Neuronal stem cell (in vitro differentiated cells): ENCODE measurements around the gene LRRC51.

ENCODE experiments used
- DNase-seq: peaks from one replicate; pipeline ENCODE4 v3.0.0-alpha.2; 2013; ENCODE audit warnings: low spot score
- H2AFZ ChIP-seq: one replicate; pipeline ENCODE4 v1.6.1; 2013; ENCODE audit warnings: mild to moderate bottlenecking, low read length, inconsistent platforms
- H2AK5ac ChIP-seq: 2 replicates; pipeline ENCODE4 v1.6.1; 2013; ENCODE audit warnings: low read depth, mild to moderate bottlenecking, inconsistent platforms, low read length, moderate library complexity, mixed read lengths
- H2BK120ac ChIP-seq: 2 replicates; pipeline ENCODE4 v1.6.1; 2013; ENCODE audit warnings: low read depth, mild to moderate bottlenecking, inconsistent platforms, low read length, moderate library complexity, mixed read lengths
- H2BK12ac ChIP-seq: one replicate; pipeline ENCODE4 v1.6.1; 2013; ENCODE audit warnings: low read length, inconsistent platforms
- H2BK15ac ChIP-seq: 2 replicates; pipeline ENCODE4 v1.6.1; 2013; ENCODE audit warnings: mild to moderate bottlenecking, low read length, inconsistent platforms, mixed read lengths
- H2BK5ac ChIP-seq: one replicate; pipeline ENCODE4 v1.6.1; 2013; ENCODE audit warnings: inconsistent platforms, mild to moderate bottlenecking, low read length, moderate library complexity
- H3K14ac ChIP-seq: one replicate; pipeline ENCODE4 v1.6.1; 2013; ENCODE audit warnings: low read length, inconsistent platforms
- H3K18ac ChIP-seq: 2 replicates; pipeline ENCODE4 v1.6.1; 2013; ENCODE audit warnings: low read length, inconsistent platforms
- H3K23ac ChIP-seq: 2 replicates; pipeline ENCODE4 v1.6.1; 2013; ENCODE audit warnings: low read depth, mild to moderate bottlenecking, mixed read lengths, low read length, inconsistent platforms; ENCODE audit not compliant: poor library complexity
- H3K27ac ChIP-seq: replicated peaks from 3 replicates; pipeline ENCODE4 v1.5.1; 2013; ENCODE audit warnings: low read length, inconsistent platforms
- H3K27me3 ChIP-seq, 3 experiments: 2 replicates each; pipeline ENCODE4 v1.6.1; 2013; ENCODE audit warnings: low read length in 3 of 3, mild to moderate bottlenecking in 2 of 3, inconsistent platforms in 1 of 3, low read depth in 1 of 3, mixed read lengths in 1 of 3, moderate library complexity in 1 of 3; ENCODE audit not compliant: control insufficient read depth in 3 of 3, insufficient read depth in 3 of 3
- H3K36me3 ChIP-seq, 2 donors: replicated peaks in 1 of 2; 2 replicates each; pipeline ENCODE4 v1.6.1; 2013; ENCODE audit warnings: low read length in 2 of 2; ENCODE audit not compliant: control insufficient read depth in 2 of 2, insufficient read depth in 2 of 2
- H3K4ac ChIP-seq: 2 replicates; pipeline ENCODE4 v1.6.1; 2013; ENCODE audit warnings: inconsistent platforms, mild to moderate bottlenecking, low read length, moderate library complexity
- H3K4me1 ChIP-seq, 2 donors: 1 replicate in 1 of 2; 2 replicates in 1 of 2; pipeline ENCODE4 v1.6.1; 2013; ENCODE audit warnings: low read length in 2 of 2, low read depth in 1 of 2; ENCODE audit not compliant: control insufficient read depth in 2 of 2, insufficient read depth in 1 of 2
- H3K4me2 ChIP-seq: one replicate; pipeline ENCODE4 v1.6.1; 2013; ENCODE audit warnings: mild to moderate bottlenecking, low read length, inconsistent platforms; ENCODE audit not compliant: insufficient read depth, poor library complexity, severe bottlenecking
- H3K4me3 ChIP-seq, 2 donors: 2 replicates each; pipeline ENCODE4 v1.5.1; 2013; ENCODE audit warnings: low read length in 2 of 2, mild to moderate bottlenecking in 2 of 2, inconsistent platforms in 1 of 2, moderate library complexity in 1 of 2
- H3K79me1 ChIP-seq: one replicate; pipeline ENCODE4 v1.6.1; 2013; ENCODE audit warnings: low read depth, mild to moderate bottlenecking, inconsistent platforms, low read length, moderate library complexity
- H3K9ac ChIP-seq: one replicate; pipeline ENCODE4 v1.6.1; 2013; ENCODE audit warnings: mild to moderate bottlenecking, low read depth, low read length, inconsistent platforms; ENCODE audit not compliant: poor library complexity
- H3K9me3 ChIP-seq, 2 donors: replicated peaks in 1 of 2; 2 replicates each; pipeline versions ENCODE3 to v1.6.1; 2013; ENCODE audit warnings: low read length in 2 of 2, mild to moderate bottlenecking in 2 of 2, inconsistent platforms in 1 of 2, low read depth in 1 of 2, mixed read lengths in 1 of 2, moderate library complexity in 1 of 2; ENCODE audit not compliant: control insufficient read depth in 2 of 2, insufficient read depth in 1 of 2
- H4K8ac ChIP-seq: one replicate; pipeline ENCODE4 v1.6.1; 2013; ENCODE audit warnings: low read depth, mild to moderate bottlenecking, inconsistent platforms, low read length, moderate library complexity
- H4K91ac ChIP-seq: one replicate; pipeline ENCODE4 v1.6.1; 2013; ENCODE audit warnings: low read length, low read depth, mild to moderate bottlenecking, inconsistent platforms; ENCODE audit not compliant: poor library complexity
- WGBS, 2 donors: extraction: QIAGEN DNeasy Blood & Tissue Kit; methylation state at CpG; one replicate each; pipeline ENCODE4 v1.1.7; 2013; ENCODE audit warnings: missing lambda C conversion rate in 2 of 2, mixed read lengths in 1 of 2; ENCODE audit not compliant: insufficient read length in 2 of 2, insufficient replicate concordance in 1 of 2; ENCODE audit errors: extremely low coverage in 2 of 2; 5-methylcytosine and 5-hydroxymethylcytosine counted together

LRRC51 gene

GRCh38 chr11:72041364-72042063 lies 39.1 kb upstream of the LRRC51 start:
- Histone ChIP-seq H3K9ac (peak overlapping the region; percentile 93), H3K79me1 (peaks cover 8% of the 10 kb centered on the region), H2BK5ac (peak overlapping the region; percentile 97), H3K23ac (peak overlapping the region; percentile 51), H2BK12ac (peak overlapping the region; percentile 79), H3K18ac (peak overlapping the region; percentile 97), H3K14ac (no peak overlapping the region), H2AK5ac (peak overlapping the region; percentile 47), H2BK120ac (peak overlapping the region; percentile 93), H3K27me3 (no peaks in the 10 kb centered on the region), H2BK15ac (no peak overlapping the region), H4K8ac (no peak overlapping the region), H3K4ac (peak overlapping the region; percentile 40), H4K91ac (peak overlapping the region; percentile 82), H3K4me3 (peak overlapping the region; percentile 68 to 83), H3K9me3 (no peaks in the 10 kb centered on the region), H3K4me1 (peaks cover 18 to 23% of the 10 kb centered on the region in 2 donors), H3K4me2 (peak overlapping the region; percentile 85), H3K27ac (peak overlapping the region; percentile 97), H2AFZ (peak overlapping the region; percentile 66), H3K36me3 (peaks cover 0 to 18% of the 10 kb centered on the region in 2 donors)
- peak; percentile 71 for DNase-seq
- WGBS, 2 donors = no CpG with 5 or more reads among the region's 23 CpGs

- Histone ChIP-seq H2AK5ac (no peak overlapping the region), H4K91ac (peak overlapping the region; percentile 82), H2BK5ac (peak overlapping the region; percentile 97), H3K27ac (peak overlapping the region; percentile 97), H4K8ac (no peak overlapping the region), H3K36me3 (peaks cover 0 to 19% of the 10 kb centered on the region in 2 donors), H3K4me2 (peak overlapping the region; percentile 85), H2BK120ac (peak overlapping the region; percentile 93), H3K27me3 (no peaks in the 10 kb centered on the region), H2AFZ (peak overlapping the region; percentile 66), H3K79me1 (peaks cover 8% of the 10 kb centered on the region), H3K9ac (peak overlapping the region; percentile 93), H3K4me3 (peak overlapping the region; percentile 68 to 83), H2BK15ac (no peak overlapping the region), H3K23ac (peak overlapping the region; percentile 51), H3K18ac (peak overlapping the region; percentile 97), H3K4ac (no peak overlapping the region), H3K9me3 (no peaks in the 10 kb centered on the region), H2BK12ac (peak overlapping the region; percentile 79), H3K4me1 (peaks cover 18 to 23% of the 10 kb centered on the region in 2 donors), H3K14ac (no peak overlapping the region)
- no peak for DNase-seq
- WGBS, 2 donors = no CpG with 5 or more reads among the region's 5 CpGs
These were observed 38.4 kb upstream of the LRRC51 start for GRCh38 chr11:72042064-72042745.

- no peak overlapping the region for H4K8ac ChIP-seq
- no peak overlapping the region for H3K4me3 ChIP-seq
- H3K18ac ChIP-seq = no peak overlapping the region
- no peak overlapping the region for H2BK120ac ChIP-seq
- H3K27me3 ChIP-seq = no peaks in the 10 kb centered on the region
- H3K9me3 ChIP-seq = no peaks in the 10 kb centered on the region
- no peak overlapping the region for H3K9ac ChIP-seq
- H2BK12ac ChIP-seq = no peak overlapping the region
- H4K91ac ChIP-seq = no peak overlapping the region
- H2AFZ ChIP-seq = no peak overlapping the region
- no peak overlapping the region for H2BK5ac ChIP-seq
- H2AK5ac ChIP-seq = no peak overlapping the region
- WGBS, 2 donors = no CpG with 5 or more reads among the region's 5 CpGs
- no peak for DNase-seq
- peaks cover 9 to 10% of the 10 kb centered on the region in 2 donors for H3K4me1 ChIP-seq
- no peak overlapping the region for H3K4me2 ChIP-seq
- no peak overlapping the region for H3K27ac ChIP-seq
- peaks cover 2% of the 10 kb centered on the region for H3K79me1 ChIP-seq
- no peak overlapping the region for H3K4ac ChIP-seq
- peaks cover 0 to 44% of the 10 kb centered on the region in 2 donors for H3K36me3 ChIP-seq
- no peak overlapping the region for H3K14ac ChIP-seq
- H3K23ac ChIP-seq = peak overlapping the region; percentile 48
- no peak overlapping the region for H2BK15ac ChIP-seq
These were observed 34.8 kb upstream of the LRRC51 start for GRCh38 chr11:72045849-72046248.

GRCh38 chr11:72048766-72049460 lies 31.7 kb upstream of the LRRC51 start:
- Histone ChIP-seq H3K4me2 (no peak overlapping the region), H4K91ac (no peak overlapping the region), H3K36me3 (peaks cover 0 to 63% of the 10 kb centered on the region in 2 donors), H3K18ac (no peak overlapping the region), H3K27me3 (no peaks in the 10 kb centered on the region), H3K79me1 (peaks cover 4% of the 10 kb centered on the region), H2BK15ac (no peak overlapping the region), H2BK5ac (no peak overlapping the region), H3K23ac (no peak overlapping the region), H3K9me3 (no peaks in the 10 kb centered on the region), H3K4me3 (no peak overlapping the region), H2BK12ac (no peak overlapping the region), H2BK120ac (no peak overlapping the region), H2AFZ (no peak overlapping the region), H4K8ac (no peak overlapping the region), H3K27ac (no peak overlapping the region), H3K4me1 (peaks cover 4% of the 10 kb centered on the region in 2 donors), H3K4ac (no peak overlapping the region), H3K9ac (no peak overlapping the region), H2AK5ac (no peak overlapping the region), H3K14ac (no peak overlapping the region)
- no CpG with 5 or more reads among the region's 3 CpGs for WGBS, 2 donors
- no peak for DNase-seq
